Bronchial epithelial cell (primary cell): ENCODE results near the gene KIAA1671. TPM values are rescaled to one million over a fixed set of nuclear protein-coding genes. Genes with fewer than 3 reads are reported as not detected.

ENCODE experiments used
- DNase-seq: peaks from one replicate; pipeline ENCODE4 v3.0.0-alpha.2; 2010; ENCODE audit warnings: low read depth
- FAIRE-seq: peaks from 2 replicates; lab custom pipeline; 2011; peaks lifted over from hg19 to GRCh38; lab: Jason Lieb, UNC
- H3K27me3 ChIP-seq: 2 replicates; pipeline ENCODE4 v1.5.1; 2011; ENCODE audit warnings: low read length; ENCODE audit not compliant: control insufficient read depth, insufficient read depth
- H3K36me3 ChIP-seq: 2 replicates; pipeline ENCODE4 v1.5.1; 2011; ENCODE audit warnings: low read length; ENCODE audit not compliant: control insufficient read depth, insufficient read depth
- H3K4me3 ChIP-seq: 2 replicates; pipeline ENCODE4 v1.5.1; 2011; ENCODE audit warnings: mild to moderate bottlenecking, low read depth, low read length, control low read depth
- CTCF ChIP-seq: IDR thresholded peaks from 2 replicates; pipeline ENCODE4 v1.5.1; 2011; ENCODE audit warnings: mild to moderate bottlenecking, moderate library complexity, low read length, control low read depth, inconsistent platforms; ENCODE audit not compliant: insufficient read depth, severe bottlenecking
- total RNA-seq: library from RNA; depleted of rRNA; stranded (reverse); fragments of >200 nt; gene quantifications from 2 replicates; pipeline ENCODE4 v1.2.1, GENCODE V29; 2014

Gene KIAA1671
- total RNA-seq, 1 donor from 2014 or later, result 14.7 TPM

GRCh38 chr22:25153961-25154666 lies 201.6 kb downstream of the KIAA1671 start:
- Histone ChIP-seq H3K4me3 (no peak overlapping the region), H3K27me3 (no peaks in the 10 kb centered on the region), H3K36me3 (no peaks in the 10 kb centered on the region)
- DNase-seq (peak; percentile 88), FAIRE-seq (peak; percentile 97)
- TF ChIP-seq CTCF, result no peak

- Histone ChIP-seq H3K27me3 (no peaks in the 10 kb centered on the region), H3K4me3 (no peak overlapping the region), H3K36me3 (no peaks in the 10 kb centered on the region)
- DNase-seq, result no peak
- no peak for FAIRE-seq
- no peak for TF ChIP-seq CTCF
These were observed 202.1 kb downstream of the KIAA1671 start for GRCh38 chr22:25154667-25154999.

GRCh38 chr22:25156736-25157135 lies 204.2 kb downstream of the KIAA1671 start:
- H3K36me3 ChIP-seq, result peaks cover 2% of the 10 kb centered on the region
- FAIRE-seq (no peak), DNase-seq (no peak)
- no peaks in the 10 kb centered on the region for H3K27me3 ChIP-seq
- no peak for TF ChIP-seq CTCF
- H3K4me3 ChIP-seq, result no peak overlapping the region

- peaks cover 2% of the 10 kb centered on the region for H3K36me3 ChIP-seq
- no peak for TF ChIP-seq CTCF
- no peaks in the 10 kb centered on the region for H3K27me3 ChIP-seq
- FAIRE-seq (no peak), DNase-seq (no peak)
- H3K4me3 ChIP-seq, result no peak overlapping the region
These were observed 206.5 kb downstream of the KIAA1671 start for GRCh38 chr22:25159028-25159427.

DNA sequence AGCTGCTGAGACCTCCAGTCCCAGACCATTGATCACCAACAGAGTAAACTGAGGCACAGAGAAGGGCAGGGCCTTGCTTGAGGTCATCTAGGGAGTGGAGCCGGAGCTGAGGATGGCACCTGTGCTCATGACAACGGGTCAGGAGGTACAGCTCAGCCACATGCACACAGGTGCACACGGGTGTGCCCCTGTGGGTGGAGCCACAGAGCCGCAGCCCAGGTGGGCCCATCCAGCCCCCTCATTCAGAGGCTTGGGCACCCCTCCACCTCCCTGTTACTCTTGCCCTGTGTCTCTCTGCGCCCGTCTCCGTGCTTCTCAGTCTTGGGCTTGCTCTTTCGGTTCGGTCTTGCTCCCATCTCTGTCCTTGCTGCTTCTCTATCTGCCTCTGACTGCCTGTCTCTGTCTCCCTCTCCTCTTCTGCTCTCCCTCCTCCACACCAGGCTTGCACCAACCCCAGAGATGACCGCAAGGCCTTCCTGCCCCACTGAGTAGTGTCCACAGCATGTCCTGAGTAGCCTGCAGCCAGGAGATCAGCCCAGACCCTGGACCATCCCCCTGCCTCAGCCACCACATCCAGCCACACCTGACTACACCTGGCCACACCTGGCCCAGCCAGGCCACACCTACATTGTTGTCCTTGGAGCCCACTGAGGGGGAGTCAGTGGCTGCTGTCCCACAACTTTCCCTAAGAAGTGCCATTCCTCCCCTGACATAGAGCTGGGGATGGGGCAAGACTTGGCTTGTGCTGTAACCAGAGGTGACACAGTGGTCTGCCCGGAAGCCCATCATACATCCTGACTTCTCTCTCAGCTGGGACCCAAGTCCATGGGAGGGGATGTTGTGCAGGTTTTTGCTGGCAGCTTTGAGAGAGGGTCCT lies 207.8 kb downstream of the KIAA1671 start:
- peak; percentile 92 for FAIRE-seq
- TF ChIP-seq CTCF, result no peak
- H3K4me3 ChIP-seq, result no peak overlapping the region
- peaks cover 2% of the 10 kb centered on the region for H3K36me3 ChIP-seq
- no peaks in the 10 kb centered on the region for H3K27me3 ChIP-seq
- no peak for DNase-seq
